Chondrocyte (in vitro differentiated cells): Measurements from ENCODE around the gene CACNG4. TPM values are rescaled to one million over a fixed set of nuclear protein-coding genes. Genes with fewer than 3 reads are reported as not detected.

Experiments
- DNase-seq: peaks from one replicate; pipeline ENCODE4 v3.0.0; 2021; ENCODE audit warnings: mixed read lengths, low spot score
- H3K27ac Mint-ChIP-seq: one replicate; pipeline ENCODE4 v1.8.0; 2021; ENCODE audit warnings: mild to moderate bottlenecking, moderate library complexity, mixed read lengths; ENCODE audit not compliant: unreplicated experiment
- H3K27me3 Mint-ChIP-seq: 2 replicates; pipeline ENCODE4 v1.8.0; 2021; ENCODE audit warnings: low read depth, mixed read lengths
- H3K36me3 Mint-ChIP-seq: 2 replicates; pipeline ENCODE4 v1.8.0; 2021; ENCODE audit warnings: low read depth, mixed read lengths
- H3K4me1 Mint-ChIP-seq: 2 replicates; pipeline ENCODE4 v1.8.0; 2021; ENCODE audit warnings: low read depth, mild to moderate bottlenecking, mixed read lengths
- H3K4me3 Mint-ChIP-seq: one replicate; pipeline ENCODE4 v1.8.0; 2021; ENCODE audit warnings: mild to moderate bottlenecking, moderate library complexity, mixed read lengths; ENCODE audit not compliant: unreplicated experiment
- H3K9me3 Mint-ChIP-seq: 2 replicates; pipeline ENCODE4 v1.8.0; 2021; ENCODE audit warnings: low read depth, mixed read lengths
- total RNA-seq: library from RNA; stranded (reverse); gene quantifications from 3 replicates; pipeline ENCODE4 v1.2.1, GENCODE V29; 2021
- TF ChIP-seq, protein P1 (sequence below): fragments of 200-600 bp; sonication (generic); IDR thresholded peaks from 2 replicates; pipeline ENCODE4 v1.5.0; 2021; ENCODE audit warnings: antibody characterized with exemption, mild to moderate bottlenecking, moderate library complexity

Gene CACNG4
- total RNA-seq, 1 donor from 2014 or later = 2.9 TPM

DNA sequence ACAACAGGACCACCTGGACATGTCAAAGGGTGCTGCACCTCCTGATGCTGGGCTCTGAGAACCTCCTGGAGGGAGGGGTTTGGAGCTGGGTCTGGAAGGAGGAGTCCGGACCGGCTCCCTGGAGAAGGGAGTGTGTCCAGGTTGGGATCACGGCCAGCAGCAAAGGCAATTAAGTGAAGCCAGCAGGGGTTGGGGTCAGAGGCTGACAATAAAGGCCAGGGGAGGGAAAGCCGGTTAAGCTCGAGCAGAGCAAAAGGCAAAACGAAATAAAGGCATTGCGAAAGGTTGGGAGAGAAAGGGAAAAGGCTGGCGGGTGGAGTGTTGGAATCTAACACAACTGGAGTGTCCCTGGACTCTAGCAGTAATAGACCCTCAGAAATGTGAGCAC, 992 bp upstream of the CACNG4 start:
- DNase-seq = no peak
- Mint-ChIP-seq H3K4me1 (peaks cover 14% of the 10 kb centered on the region), H3K36me3 (no peaks in the 10 kb centered on the region), H3K27ac (no peak overlapping the region), H3K4me3 (peak overlapping the region; percentile 60), H3K27me3 (peaks cover 13% of the 10 kb centered on the region), H3K9me3 (no peaks in the 10 kb centered on the region)
- TF ChIP-seq, protein P1, sequence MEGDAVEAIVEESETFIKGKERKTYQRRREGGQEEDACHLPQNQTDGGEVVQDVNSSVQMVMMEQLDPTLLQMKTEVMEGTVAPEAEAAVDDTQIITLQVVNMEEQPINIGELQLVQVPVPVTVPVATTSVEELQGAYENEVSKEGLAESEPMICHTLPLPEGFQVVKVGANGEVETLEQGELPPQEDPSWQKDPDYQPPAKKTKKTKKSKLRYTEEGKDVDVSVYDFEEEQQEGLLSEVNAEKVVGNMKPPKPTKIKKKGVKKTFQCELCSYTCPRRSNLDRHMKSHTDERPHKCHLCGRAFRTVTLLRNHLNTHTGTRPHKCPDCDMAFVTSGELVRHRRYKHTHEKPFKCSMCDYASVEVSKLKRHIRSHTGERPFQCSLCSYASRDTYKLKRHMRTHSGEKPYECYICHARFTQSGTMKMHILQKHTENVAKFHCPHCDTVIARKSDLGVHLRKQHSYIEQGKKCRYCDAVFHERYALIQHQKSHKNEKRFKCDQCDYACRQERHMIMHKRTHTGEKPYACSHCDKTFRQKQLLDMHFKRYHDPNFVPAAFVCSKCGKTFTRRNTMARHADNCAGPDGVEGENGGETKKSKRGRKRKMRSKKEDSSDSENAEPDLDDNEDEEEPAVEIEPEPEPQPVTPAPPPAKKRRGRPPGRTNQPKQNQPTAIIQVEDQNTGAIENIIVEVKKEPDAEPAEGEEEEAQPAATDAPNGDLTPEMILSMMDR = no peak

GRCh38 chr17:66964930-66965800, 658 bp downstream of the CACNG4 start:
- TF ChIP-seq, protein P1 = no peak
- Mint-ChIP-seq H3K27me3 (peaks cover 17% of the 10 kb centered on the region), H3K4me1 (peaks cover 14% of the 10 kb centered on the region), H3K36me3 (no peaks in the 10 kb centered on the region), H3K4me3 (peak overlapping the region; percentile 74), H3K9me3 (no peaks in the 10 kb centered on the region), H3K27ac (no peak overlapping the region)
- DNase-seq = no peak

GRCh38 chr17:66965801-66966262, 1.3 kb downstream of the CACNG4 start:
- Mint-ChIP-seq H3K27me3 (peaks cover 17% of the 10 kb centered on the region), H3K27ac (no peak overlapping the region), H3K4me3 (peak overlapping the region; percentile 65)

DNA sequence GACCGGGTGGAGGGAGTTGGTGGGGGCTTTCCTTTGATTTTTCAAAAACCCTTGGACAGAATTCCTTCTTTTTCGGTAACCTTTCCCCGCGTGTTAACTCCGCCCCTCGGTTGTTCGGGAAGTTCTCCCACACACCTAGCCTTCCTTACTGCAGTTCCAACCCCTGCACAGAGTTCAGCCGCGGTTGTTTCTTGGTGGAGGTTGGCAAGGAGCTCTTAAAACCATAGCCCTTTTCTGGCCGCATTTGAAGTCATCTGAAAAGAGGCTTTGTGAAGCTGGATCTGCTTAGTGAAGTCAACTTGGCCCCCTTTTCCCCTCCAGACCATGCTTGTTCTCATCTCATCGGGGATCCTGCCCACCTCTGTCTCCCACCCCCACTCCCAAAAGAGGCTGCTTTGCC, 1.8 kb downstream of the CACNG4 start:
- no peak for DNase-seq
- peak overlapping the region; percentile 65 for H3K4me3 Mint-ChIP-seq
- H3K27ac Mint-ChIP-seq = no peak overlapping the region
- H3K4me1 Mint-ChIP-seq = peaks cover 14% of the 10 kb centered on the region
- H3K9me3 Mint-ChIP-seq = no peaks in the 10 kb centered on the region
- H3K36me3 Mint-ChIP-seq = no peaks in the 10 kb centered on the region
- H3K27me3 Mint-ChIP-seq = peaks cover 17% of the 10 kb centered on the region
- TF ChIP-seq, protein P1 = no peak

More at GRCh38 chr17:66965801-66966262, 1.3 kb downstream of the CACNG4 start:
- TF ChIP-seq, protein P1 = no peak
- Mint-ChIP-seq H3K9me3 (no peaks in the 10 kb centered on the region), H3K36me3 (no peaks in the 10 kb centered on the region), H3K4me1 (peaks cover 14% of the 10 kb centered on the region)
- DNase-seq = no peak

GRCh38 chr17:66966704-66967418, 2.4 kb downstream of the CACNG4 start:
- H3K27me3 Mint-ChIP-seq = peaks cover 21% of the 10 kb centered on the region
- TF ChIP-seq, protein P1 = no peak

More at GRCh38 chr17:66966704-66967418, 2.4 kb downstream of the CACNG4 start:
- Mint-ChIP-seq H3K27ac (peak overlapping the region; percentile 25), H3K4me1 (peaks cover 14% of the 10 kb centered on the region), H3K4me3 (peak overlapping the region; percentile 65), H3K9me3 (no peaks in the 10 kb centered on the region), H3K36me3 (peaks cover 2% of the 10 kb centered on the region)
- DNase-seq = no peak
